LNCAP (cell line): ENCODE measurements around the gene CPVL.

Experiments used
- CTCF ChIP-seq: fragments of 450-650 bp; IDR thresholded peaks from 2 replicates; pipeline ENCODE4 v1.5.1; 2017; ENCODE audit warnings: mild to moderate bottlenecking

Gene CPVL

GRCh38 chr7:29017713-29018112 is 128.6 kb downstream of the CPVL start:
- no peak for TF ChIP-seq CTCF

- no peak for TF ChIP-seq CTCF
These were observed 131.6 kb downstream of the CPVL start for GRCh38 chr7:29014725-29015124.

GRCh38 chr7:29013931-29014330 is 132.4 kb downstream of the CPVL start:
- no peak for TF ChIP-seq CTCF

- no peak for TF ChIP-seq CTCF
These were observed 133.1 kb downstream of the CPVL start for GRCh38 chr7:29013082-29013695.

GRCh38 chr7:29009947-29010346 is 136.4 kb downstream of the CPVL start:
- no peak for TF ChIP-seq CTCF

- TF ChIP-seq CTCF = no peak
These were observed 137.7 kb downstream of the CPVL start for GRCh38 chr7:29008590-29008989.

- no peak for TF ChIP-seq CTCF
These were observed 139.2 kb downstream of the CPVL start for GRCh38 chr7:29007127-29007526.

GRCh38 chr7:29005829-29006228 is 140.5 kb downstream of the CPVL start:
- no peak for TF ChIP-seq CTCF
